Lower lobe of right lung (tissue), 2 donors: ENCODE data around the gene PHYKPL. TPM values are rescaled to one million over a fixed set of nuclear protein-coding genes. Genes with fewer than 3 reads are reported as not detected.

Experiments
- ATAC-seq, 2 donors: fragments of 200-7000 bp; cut with Tn5 transposase; one replicate each; pipeline ENCODE4 v1.9.1; 2020 to 2022; ENCODE audit warnings: mild to moderate bottlenecking in 2 of 2, moderate library complexity in 2 of 2
- DNase-seq: peaks from one replicate; pipeline ENCODE4 v3.0.0-alpha.2; 2020
- H3K27ac ChIP-seq: fragments of 200-600 bp; one replicate; pipeline ENCODE4 v1.8.0; 2022
- H3K27me3 ChIP-seq: fragments of 200-600 bp; one replicate; pipeline ENCODE4 v1.8.0; 2022; ENCODE audit warnings: low read depth
- H3K36me3 ChIP-seq: fragments of 200-600 bp; one replicate; pipeline ENCODE4 v1.8.0; 2022; ENCODE audit warnings: mild to moderate bottlenecking
- H3K4me1 ChIP-seq: fragments of 200-600 bp; one replicate; pipeline ENCODE4 v1.8.0; 2022
- H3K4me3 ChIP-seq: fragments of 200-600 bp; one replicate; pipeline ENCODE4 v1.8.0; 2022; ENCODE audit warnings: mild to moderate bottlenecking
- H3K9me3 ChIP-seq: fragments of 200-600 bp; one replicate; pipeline ENCODE4 v1.8.0; 2022
- intact Hi-C: fragments of 100-400 bp; cut with DNase I; formaldehyde crosslinking; loops from one replicate; pipeline ENCODE4 v1.11.0; 2022
- total RNA-seq: library from RNA; stranded (reverse); fragmentation: NEBNext Ultra II Directional; extraction: Animal tissue kit (Norgen Biotek cat#: 25700); gene quantifications from one replicate; pipeline ENCODE4 v1.2.1, GENCODE V29; 2021
- TF ChIP-seq, protein P1 (sequence below): fragments of 200-600 bp; IDR thresholded peaks from one replicate; pipeline ENCODE4 v1.8.0; 2022; ENCODE audit warnings: antibody characterized with exemption, mild to moderate bottlenecking
- donor health status: DM: no; HTN: yes; CAD: no; lungs with severe emphysema.

PHYKPL gene
- total RNA-seq, 1 donor from 2014 or later = 101 TPM

DNA sequence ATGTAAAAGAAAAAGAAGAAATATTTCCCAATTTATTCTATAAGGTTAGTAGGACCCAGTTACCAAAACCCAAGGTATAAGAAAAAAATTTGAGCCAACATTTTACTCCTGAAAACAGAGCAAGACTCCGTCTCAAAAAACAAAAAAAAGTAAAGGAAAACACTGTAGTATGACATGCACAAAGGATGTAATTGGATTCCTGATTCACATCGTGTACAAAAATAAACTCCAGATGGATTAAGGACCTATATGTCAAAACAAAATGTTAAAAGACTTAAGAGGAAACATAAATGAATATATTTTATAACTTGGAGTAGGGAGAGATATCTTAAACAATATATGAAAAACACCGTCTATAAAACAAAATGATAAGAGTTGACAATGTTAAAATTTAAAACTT lies 13.8 kb downstream of the PHYKPL start:
- no peaks in the 10 kb centered on the region for H3K27me3 ChIP-seq
- no peak overlapping the region for H3K4me3 ChIP-seq
- intact Hi-C loops = no loop called here
- DNase-seq = no peak
- peaks cover 13% of the 10 kb centered on the region for H3K4me1 ChIP-seq
- no peaks in the 10 kb centered on the region for H3K9me3 ChIP-seq
- TF ChIP-seq, protein P1, sequence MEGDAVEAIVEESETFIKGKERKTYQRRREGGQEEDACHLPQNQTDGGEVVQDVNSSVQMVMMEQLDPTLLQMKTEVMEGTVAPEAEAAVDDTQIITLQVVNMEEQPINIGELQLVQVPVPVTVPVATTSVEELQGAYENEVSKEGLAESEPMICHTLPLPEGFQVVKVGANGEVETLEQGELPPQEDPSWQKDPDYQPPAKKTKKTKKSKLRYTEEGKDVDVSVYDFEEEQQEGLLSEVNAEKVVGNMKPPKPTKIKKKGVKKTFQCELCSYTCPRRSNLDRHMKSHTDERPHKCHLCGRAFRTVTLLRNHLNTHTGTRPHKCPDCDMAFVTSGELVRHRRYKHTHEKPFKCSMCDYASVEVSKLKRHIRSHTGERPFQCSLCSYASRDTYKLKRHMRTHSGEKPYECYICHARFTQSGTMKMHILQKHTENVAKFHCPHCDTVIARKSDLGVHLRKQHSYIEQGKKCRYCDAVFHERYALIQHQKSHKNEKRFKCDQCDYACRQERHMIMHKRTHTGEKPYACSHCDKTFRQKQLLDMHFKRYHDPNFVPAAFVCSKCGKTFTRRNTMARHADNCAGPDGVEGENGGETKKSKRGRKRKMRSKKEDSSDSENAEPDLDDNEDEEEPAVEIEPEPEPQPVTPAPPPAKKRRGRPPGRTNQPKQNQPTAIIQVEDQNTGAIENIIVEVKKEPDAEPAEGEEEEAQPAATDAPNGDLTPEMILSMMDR = no peak
- no peak overlapping the region for H3K27ac ChIP-seq
- H3K36me3 ChIP-seq = peaks cover 66% of the 10 kb centered on the region
- no peak for ATAC-seq

DNA sequence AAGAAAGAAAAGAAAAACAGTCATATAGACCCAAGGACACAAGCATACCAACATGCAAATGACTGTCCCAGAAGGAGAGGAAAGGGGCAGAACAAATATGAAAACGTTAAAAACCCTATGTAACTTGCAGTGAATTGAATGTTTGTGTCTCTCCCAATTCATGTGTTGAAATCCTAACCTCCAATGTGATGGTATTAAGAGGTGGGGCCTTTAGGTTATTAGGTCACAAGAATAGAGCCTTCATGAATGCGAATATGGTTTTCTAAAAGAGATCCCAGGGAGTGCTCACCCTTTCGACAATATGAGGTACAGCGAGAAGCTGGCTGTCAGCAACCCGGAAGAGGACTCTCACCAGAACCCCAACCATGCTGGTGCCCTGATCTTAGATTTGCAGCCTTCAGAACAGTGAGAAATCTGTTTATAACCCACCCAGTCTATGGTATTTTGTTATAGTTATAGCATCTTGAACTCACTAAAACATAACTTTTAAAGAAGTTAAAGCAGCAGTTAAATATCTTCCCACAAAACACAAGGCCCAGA lies 14.3 kb downstream of the PHYKPL start:
- ATAC-seq (no peak), DNase-seq (no peak)
- Histone ChIP-seq H3K4me1 (peaks cover 13% of the 10 kb centered on the region), H3K27me3 (no peaks in the 10 kb centered on the region), H3K27ac (no peak overlapping the region), H3K36me3 (peaks cover 71% of the 10 kb centered on the region), H3K4me3 (no peak overlapping the region), H3K9me3 (no peaks in the 10 kb centered on the region)
- TF ChIP-seq, protein P1 = no peak
- intact Hi-C loops = no loop called here

DNA sequence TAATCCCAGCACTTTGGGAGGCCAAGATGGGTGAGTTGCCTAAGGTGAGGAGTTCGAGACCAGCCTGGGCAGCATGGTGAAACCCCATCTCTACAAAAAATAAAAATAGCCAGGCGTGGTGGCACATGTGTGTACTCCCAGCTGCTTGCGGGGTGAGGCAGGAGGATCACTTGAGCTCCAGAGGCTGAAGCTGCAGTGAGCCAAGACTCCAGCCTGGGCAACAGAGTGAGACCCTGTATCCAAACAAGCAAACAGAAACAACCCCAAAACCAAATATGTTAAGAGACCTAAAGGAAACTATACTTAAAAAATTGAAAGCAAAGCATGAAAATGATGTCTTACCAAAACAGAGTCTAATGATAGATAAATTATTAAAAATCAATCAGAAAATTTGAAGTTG lies 15.8 kb downstream of the PHYKPL start:
- TF ChIP-seq, protein P1 = no peak
- no peak for ATAC-seq
- no peaks in the 10 kb centered on the region for H3K9me3 ChIP-seq
- no peak for DNase-seq
- intact Hi-C loops = no loop called here
- no peak overlapping the region for H3K4me3 ChIP-seq
- H3K27ac ChIP-seq = no peak overlapping the region
- H3K4me1 ChIP-seq = peaks cover 13% of the 10 kb centered on the region
- H3K27me3 ChIP-seq = no peaks in the 10 kb centered on the region
- H3K36me3 ChIP-seq = peaks cover 77% of the 10 kb centered on the region

DNA sequence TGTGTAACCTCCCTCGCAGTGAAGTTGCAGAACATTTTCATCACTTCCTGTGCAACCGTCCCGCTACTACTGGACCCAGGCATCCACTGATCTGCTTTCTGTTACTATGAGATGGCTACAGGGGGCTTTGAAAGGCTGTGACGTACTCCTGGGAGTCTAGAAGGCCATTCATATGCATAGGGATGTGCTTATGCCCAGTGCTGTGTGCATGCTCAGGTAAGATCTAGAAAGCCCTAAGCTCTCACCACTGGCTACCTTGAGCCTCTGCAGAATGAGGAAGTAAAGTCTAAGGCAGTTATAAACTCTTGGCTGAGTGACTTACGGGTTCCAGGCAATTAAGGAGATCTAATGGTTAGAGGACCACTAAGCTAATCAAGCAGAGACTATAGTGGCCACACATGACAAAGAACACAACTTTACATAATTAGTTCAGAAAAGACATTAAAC lies 16.5 kb downstream of the PHYKPL start:
- intact Hi-C loops = no loop called here
- ATAC-seq = peak in 1 of 2 donors; percentile 9
- Histone ChIP-seq H3K36me3 (peaks cover 82% of the 10 kb centered on the region), H3K4me3 (no peak overlapping the region), H3K4me1 (peaks cover 13% of the 10 kb centered on the region), H3K9me3 (no peaks in the 10 kb centered on the region), H3K27me3 (no peaks in the 10 kb centered on the region), H3K27ac (no peak overlapping the region)
- no peak for DNase-seq
- TF ChIP-seq, protein P1 = no peak

DNA sequence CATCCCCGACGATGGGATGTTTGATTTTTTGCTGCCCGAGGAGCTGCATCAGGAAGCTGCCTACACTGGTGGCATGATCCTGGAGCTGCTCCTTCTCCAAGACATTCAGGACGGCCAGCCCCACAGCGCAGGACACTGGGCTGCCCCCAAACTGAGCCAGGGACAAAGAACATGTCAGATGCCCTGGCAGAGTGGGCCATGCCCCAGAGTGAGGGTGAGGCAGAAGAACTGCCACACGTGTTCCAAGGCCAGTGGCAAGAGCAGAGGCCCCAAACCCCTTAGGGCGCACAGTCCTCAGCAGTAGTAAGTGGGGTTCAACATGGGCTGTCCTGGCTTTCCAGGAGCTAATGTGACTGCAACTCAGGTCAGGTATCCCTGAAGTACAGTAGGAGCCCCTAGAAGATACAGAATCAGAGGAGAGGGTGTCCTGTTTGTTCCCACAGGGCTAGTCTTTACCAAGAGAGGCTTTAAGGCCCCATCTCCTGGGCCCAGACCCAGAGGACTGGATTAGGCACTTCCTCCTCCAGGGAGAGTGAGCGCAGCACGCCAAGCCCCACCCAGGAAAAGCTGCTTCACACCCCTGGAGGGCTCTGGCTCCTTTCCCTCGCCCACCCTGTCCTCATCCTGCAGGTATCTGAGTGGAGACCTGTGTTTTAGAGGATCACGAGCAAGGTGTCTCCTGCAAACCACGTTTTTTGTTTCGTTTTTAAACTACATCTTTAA lies 17.2 kb downstream of the PHYKPL start:
- Histone ChIP-seq H3K36me3 (peaks cover 82% of the 10 kb centered on the region), H3K27me3 (no peaks in the 10 kb centered on the region), H3K4me1 (peaks cover 13% of the 10 kb centered on the region), H3K9me3 (no peaks in the 10 kb centered on the region), H3K27ac (no peak overlapping the region), H3K4me3 (no peak overlapping the region)
- ATAC-seq = peak in 1 of 2 donors; percentile 22
- DNase-seq = peak; percentile 45
- intact Hi-C loops = no loop called here
- TF ChIP-seq, protein P1 = no peak
